GM19395 (cell line): Measurements from ENCODE around the gene ZCWPW1.
"Not testable (repeated sequence)": the region's sequence is repeated elsewhere in the genome, so short reads cannot be mapped to it uniquely, and the experiment has no call there.

Experiments
- ATAC-seq: cut with Tn5 transposase; IDR thresholded peaks from one replicate; pipeline ENCODE4 v1.9.1; 2021; ENCODE audit warnings: mild to moderate bottlenecking, moderate library complexity; ENCODE audit not compliant: unreplicated experiment

Gene ZCWPW1

DNA sequence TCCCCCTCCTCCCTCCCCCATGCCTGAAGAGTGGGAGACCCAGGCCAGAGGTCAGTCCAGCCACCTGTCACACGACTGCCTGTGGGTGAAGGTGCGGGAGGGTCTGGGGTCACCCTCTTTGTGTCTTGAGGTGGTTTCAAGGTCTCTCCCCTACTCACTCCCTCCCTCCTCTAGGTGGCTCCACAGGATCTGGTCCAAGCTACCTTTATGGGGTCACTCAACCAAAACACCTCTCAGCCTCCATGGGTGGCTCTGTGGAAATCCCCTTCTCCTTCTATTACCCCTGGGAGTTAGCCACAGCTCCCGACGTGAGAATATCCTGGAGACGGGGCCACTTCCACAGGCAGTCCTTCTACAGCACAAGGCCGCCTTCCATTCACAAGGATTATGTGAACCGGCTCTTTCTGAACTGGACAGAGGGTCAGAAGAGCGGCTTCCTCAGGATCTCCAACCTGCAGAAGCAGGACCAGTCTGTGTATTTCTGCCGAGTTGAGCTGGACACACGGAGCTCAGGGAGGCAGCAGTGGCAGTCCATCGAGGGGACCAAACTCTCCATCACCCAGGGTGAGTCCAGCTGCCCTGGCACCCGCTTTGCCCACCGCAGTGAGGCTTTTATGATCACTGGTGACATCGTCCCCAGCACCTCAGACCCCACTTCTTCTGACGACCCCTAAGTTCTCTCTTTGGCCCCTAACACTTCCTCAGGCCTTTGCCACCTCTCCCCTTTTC, 54.5 kb downstream of the ZCWPW1 start:
- ATAC-seq, result not testable (repeated sequence)

GRCh38 chr7:100373261-100373831, 55.2 kb downstream of the ZCWPW1 start, which contains the start of gene PILRA:
TSS of gene PILRA (plus strand) at chr7:100373487. CDS start at chr7:100373657, 170 bp downstream.
- no peak for ATAC-seq

GRCh38 chr7:100372694-100373093, 55.8 kb downstream of the ZCWPW1 start:
- no peak for ATAC-seq

DNA sequence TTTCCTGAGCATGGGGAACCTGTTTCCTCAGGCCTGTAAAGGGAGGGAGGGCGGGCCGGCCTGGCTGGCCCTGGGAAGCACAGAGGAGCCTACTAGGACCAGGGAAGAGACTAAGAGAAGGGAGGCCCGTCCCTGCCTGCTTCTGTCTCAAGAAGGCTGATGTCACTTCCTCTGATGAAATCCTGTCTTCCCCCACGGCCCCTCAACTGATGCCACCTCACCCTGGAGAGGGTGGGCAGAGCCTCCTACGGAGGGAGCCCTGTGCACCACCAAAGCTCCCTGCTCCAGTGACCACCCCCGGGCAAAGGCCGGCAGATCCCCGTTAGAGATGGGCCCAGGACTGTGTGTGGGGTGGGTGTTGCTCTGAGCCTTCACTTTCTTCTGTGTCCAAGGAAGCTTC, 56.2 kb downstream of the ZCWPW1 start:
- no peak for ATAC-seq

DNA sequence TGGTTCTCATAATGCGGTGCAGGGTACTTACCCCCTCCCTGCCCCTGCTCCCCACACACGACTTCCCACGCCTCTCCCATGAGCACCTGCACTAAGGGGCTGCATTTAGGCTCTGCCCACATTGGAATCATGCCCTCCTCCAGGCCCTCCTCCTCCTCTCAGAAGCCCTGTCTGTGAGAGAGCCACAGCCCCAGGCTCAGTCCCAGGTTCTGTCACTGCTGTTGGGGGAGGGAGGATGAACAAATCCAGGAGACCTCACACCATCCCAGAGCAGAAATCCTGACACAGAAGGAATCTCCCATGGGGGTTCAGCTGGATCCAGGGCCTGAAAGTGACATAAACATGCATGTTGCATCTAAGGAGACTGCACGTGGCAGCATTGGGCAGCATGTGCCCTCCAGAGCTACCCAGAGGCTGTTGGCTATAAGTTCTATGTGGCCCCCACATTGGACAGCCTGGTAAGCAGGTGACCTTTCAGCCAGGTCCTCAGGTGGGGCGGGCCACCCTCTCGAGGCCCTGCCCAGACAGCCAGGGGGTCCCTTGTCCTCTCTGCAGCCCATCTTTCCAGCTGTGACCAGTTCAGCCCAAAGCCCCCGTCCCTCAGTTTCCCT, 56.8 kb downstream of the ZCWPW1 start:
- ATAC-seq, result no peak

GRCh38 chr7:100370746-100371145, 57.8 kb downstream of the ZCWPW1 start:
- no peak for ATAC-seq

GRCh38 chr7:100370303-100370702, 58.2 kb downstream of the ZCWPW1 start:
- ATAC-seq, result no peak

DNA sequence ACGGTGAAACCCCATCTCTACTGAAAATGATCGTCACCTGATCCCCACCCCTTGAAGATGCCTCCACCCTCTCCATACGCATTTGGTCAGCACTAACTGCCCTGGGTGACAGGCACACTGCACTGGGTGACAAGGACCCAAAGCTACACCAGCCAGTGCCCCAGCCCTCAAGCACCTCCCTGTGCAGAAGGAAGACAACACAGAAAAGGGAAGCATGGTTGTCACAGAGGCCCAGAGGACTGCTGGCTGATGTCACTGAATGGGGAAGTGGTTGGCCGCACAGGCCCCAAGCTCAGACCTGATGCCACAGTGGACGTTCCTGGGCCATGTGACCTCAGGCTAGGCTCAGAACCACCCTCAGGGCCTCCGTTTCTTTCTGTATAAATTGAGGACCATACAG, 59.4 kb downstream of the ZCWPW1 start:
- ATAC-seq, result peak; percentile 56

GRCh38 chr7:100367676-100368613, 60.6 kb downstream of the ZCWPW1 start:
- ATAC-seq, result no peak

DNA sequence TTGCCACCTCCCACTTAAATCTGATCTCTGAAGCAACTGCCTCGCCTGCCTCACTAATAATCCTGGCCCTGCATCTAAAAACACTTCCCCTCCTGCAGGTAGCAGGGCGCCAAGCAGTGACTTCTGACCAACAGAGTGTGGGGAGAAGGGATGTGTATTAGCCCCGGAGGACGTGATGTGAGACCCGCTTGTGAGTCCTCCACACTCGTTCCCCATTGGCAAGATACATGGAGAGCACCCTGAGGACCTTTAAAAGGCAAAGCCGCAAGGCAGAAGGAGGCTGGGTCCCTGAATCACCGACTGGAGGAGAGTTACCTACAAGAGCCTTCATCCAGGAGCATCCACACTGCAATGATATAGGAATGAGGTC, 61.3 kb downstream of the ZCWPW1 start:
- no peak for ATAC-seq

DNA sequence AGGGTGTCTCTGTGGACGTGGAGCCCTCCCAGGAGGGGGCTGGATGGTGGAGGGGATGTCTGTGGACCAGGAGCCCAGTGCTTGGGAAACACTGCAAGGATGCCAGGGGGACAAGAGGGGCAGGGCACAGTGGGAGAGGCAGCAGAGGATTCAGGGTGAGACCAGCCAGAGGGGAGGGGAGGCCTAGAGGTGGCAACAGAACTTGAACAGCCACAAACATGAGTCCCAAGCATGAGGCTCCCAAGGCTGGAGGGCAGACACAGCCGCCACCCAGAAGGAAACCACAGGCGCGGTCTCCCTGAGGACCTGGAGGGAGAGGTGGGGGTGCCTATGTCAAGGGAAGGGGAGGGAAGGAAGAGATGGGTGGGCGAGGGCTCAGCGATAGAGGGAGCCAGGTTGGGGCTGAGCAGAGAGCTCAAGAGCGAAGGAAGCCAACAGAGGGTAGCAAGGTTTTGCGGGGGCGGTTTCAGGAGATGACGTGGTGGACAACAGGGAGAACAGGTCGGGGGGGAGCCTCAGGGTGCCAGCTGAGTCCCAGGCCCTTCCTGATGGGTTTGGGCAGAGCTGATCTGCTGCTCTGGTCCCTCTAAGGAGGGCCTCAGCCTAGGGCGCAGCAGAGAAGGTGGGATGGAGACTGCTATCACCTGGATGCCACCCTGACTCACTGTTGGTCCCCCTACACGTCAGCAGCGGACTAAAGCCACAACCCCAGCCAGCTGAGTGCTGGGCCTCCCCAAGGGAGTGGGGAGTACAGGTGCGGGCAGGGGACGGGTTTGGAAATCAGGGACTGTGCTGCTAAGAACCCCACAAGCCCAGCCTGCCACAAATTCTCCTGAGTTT, 61.9 kb downstream of the ZCWPW1 start:
- no peak for ATAC-seq

DNA sequence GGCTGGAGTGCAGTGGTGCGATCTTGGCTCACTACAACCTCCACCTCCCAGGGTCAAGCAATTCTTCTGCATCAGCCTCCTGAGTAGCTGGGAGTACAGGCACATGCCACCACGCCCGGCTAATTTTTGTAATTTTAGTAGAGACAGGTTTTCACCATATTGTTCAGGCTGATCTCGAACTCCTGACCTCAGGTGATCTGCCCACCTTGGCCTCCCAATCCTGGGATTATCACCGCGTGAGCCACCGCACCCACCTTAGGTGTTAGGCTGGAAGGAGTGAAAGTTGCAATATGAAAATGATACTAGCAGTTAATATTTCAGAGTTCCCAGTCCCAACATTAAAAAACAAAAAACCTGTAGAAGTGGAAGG, 62.5 kb downstream of the ZCWPW1 start:
- not testable (repeated sequence) for ATAC-seq

GRCh38 chr7:100364480-100364879, 64.0 kb downstream of the ZCWPW1 start:
- ATAC-seq, result no peak

GRCh38 chr7:100363797-100364196, 64.7 kb downstream of the ZCWPW1 start:
- ATAC-seq, result not testable (repeated sequence)

DNA sequence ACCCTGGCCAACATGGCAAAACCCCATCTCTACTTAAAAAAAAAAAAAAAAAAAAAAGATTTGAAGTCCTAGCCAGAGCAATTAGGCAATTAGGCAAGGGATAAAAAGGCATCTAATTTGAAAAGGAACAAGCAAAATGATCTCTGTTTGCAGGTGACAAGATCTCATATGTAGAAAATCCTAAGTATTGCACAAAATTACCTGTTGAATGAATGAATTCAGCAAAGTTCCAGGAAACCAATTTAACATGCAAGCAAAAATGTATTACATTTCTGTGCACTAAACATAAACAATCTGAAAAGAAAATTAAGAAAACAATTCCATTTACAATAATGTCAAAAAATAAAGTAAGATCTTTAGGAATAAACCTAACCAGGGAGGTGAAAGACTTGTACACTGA, 65.4 kb downstream of the ZCWPW1 start:
- no peak for ATAC-seq

GRCh38 chr7:100360135-100360854, 68.2 kb downstream of the ZCWPW1 start:
- ATAC-seq, result no peak

- ATAC-seq, result no peak
These were observed 69.7 kb downstream of the ZCWPW1 start for GRCh38 chr7:100358857-100359212.

- no peak for ATAC-seq
These were observed 70.3 kb downstream of the ZCWPW1 start, which contains the start of gene PILRB for GRCh38 chr7:100358027-100358856. TSS of gene PILRB (plus strand) at chr7:100358117. CDS start at chr7:100358303, 186 bp downstream.

DNA sequence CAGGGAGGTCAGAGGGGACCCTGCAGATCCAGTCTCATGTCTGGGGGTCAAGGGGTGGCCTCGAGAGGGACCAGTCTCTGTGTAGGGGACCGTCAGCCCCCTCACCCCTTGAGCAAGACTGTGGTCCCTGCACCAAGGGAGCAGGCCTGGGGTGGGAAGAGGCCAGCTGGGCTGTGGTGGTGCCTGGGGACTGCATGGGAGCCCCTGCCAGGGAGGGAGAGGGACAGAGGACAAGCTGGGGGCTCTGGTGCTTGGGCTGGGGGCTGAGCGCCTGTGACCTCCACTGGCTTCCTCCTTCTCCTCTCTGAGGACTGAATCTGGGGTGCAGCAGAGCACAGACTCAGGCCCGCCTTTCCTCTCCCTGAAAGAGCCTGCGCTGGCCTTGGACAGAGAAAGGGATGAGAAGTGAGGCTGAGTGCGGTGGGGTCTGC, 71.4 kb downstream of the ZCWPW1 start:
- no peak for ATAC-seq
